GM19438 (cell line): ENCODE data around the gene MT1H.
A peak's percentile ranks its signal among the peaks of the same experiment; 100 is the strongest.
"Not testable (repeated sequence)": the region's sequence is repeated elsewhere in the genome, so short reads cannot be mapped to it uniquely, and the experiment has no call there.

Experiments used
- ATAC-seq: cut with Tn5 transposase; IDR thresholded peaks from one replicate; pipeline ENCODE4 v1.9.1; 2021; ENCODE audit warnings: low read depth; ENCODE audit not compliant: unreplicated experiment

The MT1H gene

GRCh38 chr16:56662357-56663354 is 7.0 kb upstream of the MT1H start:
- ATAC-seq: no peak

- no peak for ATAC-seq
These were observed 5.1 kb upstream of the MT1H start for GRCh38 chr16:56664506-56664905.

- not testable (repeated sequence) for ATAC-seq
These were observed 4.0 kb upstream of the MT1H start for GRCh38 chr16:56665286-56666261.

GRCh38 chr16:56667581-56668571 is 1.7 kb upstream of the MT1H start, which contains the start of gene MT1G:
Gene MT1G, minus strand, starts transcription at chr16:56668065. Its CDS starts 72 bp downstream, at chr16:56667993.
- ATAC-seq: no peak

- ATAC-seq: no peak
These were observed 416 bp downstream of the MT1H start for GRCh38 chr16:56669840-56670619.

GRCh38 chr16:56670620-56670934 is 963 bp downstream of the MT1H start:
- ATAC-seq: no peak

- ATAC-seq: not testable (repeated sequence)
These were observed 2.1 kb downstream of the MT1H start for GRCh38 chr16:56671691-56672090.

GRCh38 chr16:56672171-56672570 is 2.6 kb downstream of the MT1H start:
- not testable (repeated sequence) for ATAC-seq

- ATAC-seq: no peak
These were observed 3.3 kb downstream of the MT1H start for GRCh38 chr16:56672761-56673536.

GRCh38 chr16:56673921-56674320 is 4.3 kb downstream of the MT1H start:
- no peak for ATAC-seq

GRCh38 chr16:56674570-56674969 is 5.0 kb downstream of the MT1H start:
- not testable (repeated sequence) for ATAC-seq

- ATAC-seq: no peak
These were observed 6.1 kb downstream of the MT1H start for GRCh38 chr16:56675685-56676210.

- no peak for ATAC-seq
These were observed 7.9 kb downstream of the MT1H start for GRCh38 chr16:56677474-56677873.

- no peak for ATAC-seq
These were observed 9.6 kb downstream of the MT1H start for GRCh38 chr16:56679078-56679730.

- ATAC-seq: no peak
These were observed 10.2 kb downstream of the MT1H start for GRCh38 chr16:56679818-56680217.

- ATAC-seq: peak; percentile 91
These were observed 12.5 kb downstream of the MT1H start, which contains the start of gene MT1X for GRCh38 chr16:56681939-56682702. Gene MT1X, plus strand, starts transcription at chr16:56682470. Its CDS starts 71 bp downstream, at chr16:56682541.
